ENCODE results near the gene NR3C1.
"Not testable (repeated sequence)": the region's sequence is repeated elsewhere in the genome, so short reads cannot be mapped to it uniquely, and the experiment has no call there.

Gene NR3C1

DNA sequence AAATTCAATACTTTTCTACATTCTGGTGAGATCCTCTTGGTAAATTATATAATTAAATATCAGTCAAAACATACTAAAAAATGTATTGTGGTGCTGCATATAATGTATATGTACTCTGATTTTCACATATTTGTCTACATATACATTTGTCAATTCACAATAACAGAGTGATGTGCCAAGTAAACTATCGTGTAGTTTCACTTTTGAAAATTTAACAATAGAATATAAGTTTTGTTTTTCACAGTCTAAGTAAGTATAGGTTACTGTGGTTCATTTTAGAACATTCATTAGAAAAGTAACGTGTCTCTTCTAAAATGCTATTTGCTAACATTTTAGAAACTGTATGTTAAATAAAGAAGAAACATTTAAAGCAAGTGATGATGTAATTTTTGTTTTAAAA, 73.6 kb downstream of the NR3C1 start:
- DNase-seq, result no peak

GRCh38 chr5:143328589-143329220, 74.8 kb downstream of the NR3C1 start:
- no peak for DNase-seq

DNA sequence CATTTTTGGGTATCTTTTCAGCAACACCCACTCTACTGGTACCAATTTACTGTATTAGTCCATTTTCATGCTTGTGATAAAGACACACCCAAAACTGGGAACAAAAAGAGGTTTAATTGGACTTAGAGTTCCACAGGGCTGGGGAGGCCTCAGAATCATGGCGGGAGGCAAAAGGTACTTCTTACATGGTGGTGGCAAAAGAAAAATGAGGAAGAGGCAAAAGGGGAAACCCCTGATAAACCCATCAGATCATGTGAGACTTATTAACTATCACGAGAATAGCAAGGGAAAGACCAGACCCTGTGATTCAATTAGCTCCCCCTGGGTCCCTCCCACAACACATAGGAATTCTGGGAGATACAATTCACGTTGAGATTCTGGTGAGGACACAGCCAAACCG, 78.4 kb downstream of the NR3C1 start:
- not testable (repeated sequence) for DNase-seq

DNA sequence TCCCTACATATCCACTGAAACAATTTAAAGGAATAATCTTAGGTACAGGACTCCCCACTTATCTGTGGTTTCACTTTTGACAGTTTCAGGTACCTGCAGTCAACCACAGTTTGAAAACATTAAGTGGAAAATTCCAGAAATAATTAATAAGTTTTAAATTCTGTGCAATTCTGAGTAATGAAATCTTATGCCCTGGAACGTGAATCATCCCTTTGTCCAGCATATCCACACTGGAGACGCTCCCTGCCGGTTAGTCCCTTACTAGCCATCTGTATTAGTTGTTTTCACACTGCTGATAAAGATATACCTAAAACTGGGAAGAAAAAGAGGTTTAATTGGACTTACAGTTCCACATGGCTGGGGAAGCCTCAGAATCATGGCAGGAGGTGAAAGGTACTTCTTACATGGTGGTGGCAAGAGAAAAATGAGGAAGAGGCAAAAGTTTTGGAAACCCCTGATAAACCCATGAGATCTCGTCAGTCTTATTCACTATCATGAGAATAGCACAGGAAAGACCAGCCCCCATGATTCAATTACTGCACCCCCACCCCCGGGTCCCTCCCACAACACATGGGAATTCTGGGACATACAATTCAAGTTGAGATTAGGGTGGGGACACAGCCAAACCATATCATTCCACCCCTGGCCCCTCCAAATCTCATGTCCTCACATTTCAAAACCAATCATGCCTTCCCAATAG, 80.4 kb downstream of the NR3C1 start:
- DNase-seq, result not testable (repeated sequence)

- no peak for DNase-seq
These were observed 81.3 kb downstream of the NR3C1 start for GRCh38 chr5:143322176-143322575.

DNA sequence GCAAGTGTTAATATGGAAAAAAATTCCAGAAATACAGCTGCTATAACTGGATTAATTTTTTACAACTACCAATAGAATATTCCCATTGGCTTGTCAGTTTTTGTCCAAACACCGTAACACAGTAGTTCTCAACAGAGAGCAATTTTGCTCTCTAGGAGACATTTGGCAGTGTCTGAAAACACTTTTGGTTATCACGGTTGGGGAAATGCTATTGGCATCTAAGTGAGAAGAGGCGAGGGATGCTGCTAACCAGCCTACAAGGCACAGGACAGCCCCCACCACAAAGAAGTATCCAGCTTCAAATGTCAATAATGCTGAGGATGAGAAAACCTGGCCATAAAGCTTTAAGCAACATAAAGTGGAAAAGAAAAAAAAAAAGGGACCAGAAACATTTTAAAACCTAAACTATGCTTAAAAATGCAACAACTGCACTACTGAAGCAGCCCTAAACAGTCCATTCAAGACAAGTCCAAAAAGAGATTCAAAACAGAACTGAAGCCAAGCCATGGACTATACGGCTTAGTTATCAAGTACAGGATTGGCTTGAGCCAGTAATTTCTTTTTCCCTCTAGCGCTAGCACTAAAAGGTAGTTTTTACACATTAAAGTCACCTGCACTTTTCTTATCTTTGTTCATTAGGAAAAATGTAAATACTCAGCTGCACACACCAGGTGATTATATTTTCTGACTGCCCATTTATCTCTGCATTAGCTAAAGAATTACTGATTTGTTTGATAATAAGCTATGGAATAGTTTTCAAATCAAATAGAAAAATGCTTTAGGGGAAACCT, 83.9 kb downstream of the NR3C1 start:
- DNase-seq, result no peak

DNA sequence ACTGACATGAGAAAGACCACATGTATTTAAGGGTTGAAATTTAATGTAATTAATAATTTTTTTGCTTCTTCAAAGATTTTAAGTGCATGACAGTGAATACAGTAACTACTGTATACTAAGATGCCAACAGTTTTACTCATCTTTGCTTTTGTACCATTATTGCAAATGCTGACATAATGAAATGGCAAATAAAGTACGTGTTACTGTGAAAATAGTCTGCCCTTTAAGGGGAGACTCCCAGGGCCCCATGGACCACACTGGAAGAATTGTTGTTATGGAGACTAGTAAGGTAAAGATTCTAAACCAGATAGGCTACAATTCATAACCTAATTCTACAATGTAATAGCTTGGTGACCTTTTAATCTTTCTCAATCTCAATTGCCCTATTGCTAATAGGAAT, 84.7 kb downstream of the NR3C1 start:
- DNase-seq, result no peak

- no peak for DNase-seq
These were observed 85.2 kb downstream of the NR3C1 start for GRCh38 chr5:143318270-143318669.

GRCh38 chr5:143316844-143317631, 86.4 kb downstream of the NR3C1 start:
- DNase-seq, result no peak

DNA sequence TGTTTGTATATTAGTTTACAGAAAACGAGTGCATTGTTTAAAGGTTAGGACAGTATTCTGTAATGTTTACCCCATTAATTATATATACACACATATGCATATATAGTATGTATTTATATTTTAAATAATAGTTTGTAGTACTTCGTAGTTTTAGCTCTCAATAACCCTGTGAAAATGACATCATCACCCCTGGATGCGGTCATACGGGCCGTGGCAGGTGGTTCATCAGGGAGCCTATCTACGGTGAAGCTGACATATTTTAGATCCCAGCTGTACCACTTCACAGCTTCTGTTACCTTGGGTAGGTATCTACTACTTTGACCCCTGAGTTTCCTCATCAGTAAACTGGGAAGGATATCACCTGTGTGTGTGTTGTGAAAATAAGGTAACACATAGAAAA, 87.1 kb downstream of the NR3C1 start:
- DNase-seq, result no peak

DNA sequence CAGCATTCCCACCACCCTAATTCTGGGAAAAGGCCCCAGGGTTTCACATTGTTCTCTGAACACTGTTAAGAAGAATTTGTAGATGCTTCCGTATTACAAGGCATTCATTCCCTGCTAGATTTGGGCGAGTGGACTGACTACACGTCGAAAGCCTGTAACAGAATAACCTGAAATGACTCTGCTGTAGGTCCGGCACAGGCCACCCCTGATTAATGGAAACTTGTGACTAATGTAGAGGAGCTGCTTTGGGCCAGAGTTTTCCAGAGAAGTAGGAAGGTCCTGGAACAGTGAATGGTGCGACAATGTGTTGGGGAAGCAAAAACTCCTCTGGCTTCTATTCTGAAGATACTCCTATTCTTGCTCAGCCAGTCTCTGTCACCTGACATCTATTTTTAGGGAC, 87.6 kb downstream of the NR3C1 start:
- DNase-seq, result no peak

DNA sequence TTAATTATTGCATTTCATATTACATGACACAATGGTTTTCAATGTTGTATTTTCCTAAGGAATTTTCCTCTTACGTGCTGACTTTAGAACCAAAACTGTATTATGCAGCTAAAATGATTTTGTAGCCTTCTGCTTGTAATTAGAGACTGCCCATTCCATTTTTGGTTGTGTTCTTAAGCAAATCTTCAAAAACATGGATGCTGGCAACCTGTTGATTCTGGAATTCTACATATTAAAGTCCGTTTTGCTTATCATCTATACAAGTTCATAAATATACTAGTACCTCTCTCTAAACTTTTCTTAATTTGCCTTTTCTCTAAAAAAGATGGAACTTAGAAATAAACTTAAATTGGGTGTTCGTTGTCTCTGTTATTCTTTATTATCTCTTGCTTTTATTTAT, 88.3 kb downstream of the NR3C1 start:
- no peak for DNase-seq

DNA sequence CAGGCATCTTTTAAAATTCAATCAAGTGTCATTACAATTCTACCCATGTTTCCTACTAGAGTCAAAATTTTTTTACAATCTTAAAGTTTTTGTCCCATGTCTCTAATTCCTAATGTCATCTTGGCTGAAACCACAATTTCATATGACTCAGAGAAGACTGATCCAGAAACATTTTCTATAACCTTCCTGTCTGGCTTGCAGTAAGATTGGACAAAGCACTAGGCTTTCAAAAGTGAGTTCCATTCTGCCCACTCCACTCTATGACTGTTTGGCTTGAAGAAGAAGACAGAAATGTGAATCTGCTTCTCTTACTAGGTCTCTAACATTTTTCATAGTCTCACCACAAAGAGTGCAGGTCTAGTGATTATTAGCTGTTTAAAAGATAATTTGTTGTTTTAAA, 88.8 kb downstream of the NR3C1 start:
- no peak for DNase-seq

GRCh38 chr5:143314099-143314498, 89.4 kb downstream of the NR3C1 start:
- no peak for DNase-seq

GRCh38 chr5:143313298-143313852, 90.1 kb downstream of the NR3C1 start:
- DNase-seq, result no peak

DNA sequence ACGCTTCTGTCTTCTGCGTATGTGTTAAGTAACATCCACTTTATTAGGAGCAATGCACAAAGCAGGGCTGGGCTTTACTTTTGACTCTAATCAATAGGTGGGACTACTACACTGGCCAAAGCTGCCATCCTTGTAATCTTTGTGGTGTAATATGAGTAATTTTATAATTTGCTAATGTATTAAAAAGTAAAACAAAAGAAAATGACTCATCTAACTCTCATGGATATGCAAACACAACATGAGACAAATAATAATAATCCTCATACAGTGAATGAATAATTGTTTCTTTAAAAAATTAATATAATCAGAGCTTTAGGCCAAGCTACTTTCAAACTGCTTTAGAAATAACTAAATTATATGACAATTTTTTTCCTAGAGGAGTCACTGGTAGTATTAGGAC, 90.7 kb downstream of the NR3C1 start:
- DNase-seq, result no peak

DNA sequence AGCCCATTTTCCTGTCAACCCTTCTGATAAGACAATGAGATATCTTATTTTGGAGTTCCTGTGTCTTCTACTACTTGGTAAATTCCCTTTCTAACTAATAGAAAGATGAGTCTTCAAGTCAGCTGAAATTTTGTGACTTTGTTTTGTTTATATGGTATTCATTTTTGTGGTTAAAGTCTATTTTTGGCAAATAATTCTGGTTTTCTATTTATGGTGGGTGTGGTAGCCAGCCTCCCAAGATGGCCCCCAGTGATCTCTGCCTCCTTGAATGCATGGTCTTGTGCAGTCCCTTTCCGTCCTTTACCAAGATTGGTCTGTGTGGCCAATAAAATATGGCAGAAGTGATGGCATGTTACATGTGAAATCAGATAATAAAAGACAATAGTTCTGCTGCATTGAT, 91.5 kb downstream of the NR3C1 start:
- no peak for DNase-seq

DNA sequence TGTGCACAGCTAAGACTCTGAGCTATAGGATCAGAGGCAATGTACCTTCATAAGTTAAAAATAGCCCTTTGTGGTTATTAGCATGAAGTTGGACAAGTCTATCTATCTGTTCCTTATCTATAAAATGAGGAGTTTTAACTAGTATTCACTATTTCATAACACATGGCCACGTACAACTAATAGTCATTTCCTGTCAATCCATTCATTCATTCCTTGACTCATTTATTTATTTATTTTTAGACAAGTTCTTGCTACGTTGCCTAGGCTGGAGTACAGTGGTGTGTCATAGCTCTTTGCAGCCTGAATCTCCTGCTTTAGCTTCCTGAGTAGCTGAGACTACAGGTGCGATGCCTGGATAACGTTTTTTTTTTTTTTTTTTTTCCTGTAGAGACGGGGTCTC, 92.1 kb downstream of the NR3C1 start:
- no peak for DNase-seq

GRCh38 chr5:143309661-143310431, 93.6 kb downstream of the NR3C1 start:
- no peak for DNase-seq

DNA sequence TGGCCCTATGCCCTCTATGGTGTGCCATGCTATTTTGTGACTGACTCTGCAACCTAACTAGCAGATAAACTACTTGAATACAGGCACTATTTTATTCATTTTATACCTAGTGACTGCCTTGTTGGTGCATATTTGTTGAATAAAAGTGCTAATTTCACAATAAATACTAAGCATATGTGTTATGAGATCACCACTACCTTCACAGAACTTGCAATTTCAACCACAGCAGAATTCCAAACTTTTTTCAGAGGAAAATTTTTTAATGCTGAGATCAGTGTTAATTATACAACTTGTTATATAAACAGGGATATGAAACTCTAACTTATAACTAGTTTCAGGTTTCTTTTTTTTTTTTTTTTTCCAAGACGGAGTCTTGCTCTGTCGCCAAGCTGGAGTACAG, 94.8 kb downstream of the NR3C1 start:
- no peak for DNase-seq

DNA sequence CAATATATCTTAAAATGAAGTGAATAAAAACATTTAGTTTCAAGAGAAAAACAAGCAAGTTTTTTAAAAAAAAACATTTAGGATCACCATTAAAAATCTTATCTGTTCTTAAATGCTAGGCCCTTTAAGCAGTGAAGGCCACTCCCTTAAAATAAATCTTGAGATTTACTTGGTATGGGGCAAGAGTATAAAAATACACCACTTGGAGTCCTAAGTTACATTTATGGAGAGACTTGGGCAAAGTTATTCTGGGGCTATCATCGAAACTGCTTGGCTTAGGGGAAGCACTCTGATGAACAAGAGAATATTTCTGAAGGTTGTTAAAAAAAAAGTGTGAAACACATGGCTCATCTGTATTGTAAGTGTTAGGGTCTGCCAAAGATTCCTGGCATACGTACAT, 97.4 kb downstream of the NR3C1 start:
- DNase-seq, result no peak

DNA sequence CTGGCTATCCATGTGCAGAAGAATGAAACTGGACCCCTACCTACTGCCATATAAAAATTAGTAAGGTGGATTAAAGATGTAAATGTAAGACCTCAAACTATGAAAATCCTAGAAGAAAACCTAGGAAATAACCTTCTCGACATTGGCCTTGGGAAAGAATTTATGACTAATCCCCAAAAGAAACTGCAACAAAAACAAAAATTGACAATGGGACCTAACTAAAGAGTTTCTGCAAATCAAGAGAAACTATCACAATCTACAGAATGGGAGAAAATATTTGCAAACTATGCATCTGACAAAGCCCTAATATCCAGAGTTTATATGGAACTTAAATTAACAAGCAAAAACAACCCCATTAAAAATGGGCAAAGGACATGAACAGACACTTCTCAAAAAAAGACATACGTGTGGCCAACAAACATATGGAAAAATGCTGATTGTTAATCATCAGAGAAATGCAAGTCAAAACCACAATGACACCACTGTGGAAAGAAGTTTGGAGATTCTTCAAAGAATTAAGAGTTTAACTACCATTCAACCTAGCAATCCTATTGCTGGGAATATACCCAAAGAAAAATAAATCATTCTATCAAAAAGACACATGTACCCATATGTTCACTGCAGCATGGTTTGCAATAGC, 98.5 kb downstream of the NR3C1 start:
- DNase-seq, result no peak

Measured in activated T-cell treated with anti-CD3 and anti-CD28 coated beads for 4 hours (primary cell).